NCI-H526 (cell line): Measurements from ENCODE around the gene SNX11.

Source experiments
- DNase-seq, 2 experiments: peaks; one replicate each; lab custom pipeline; 2025; lab: John Stamatoyannopoulos, UW

The SNX11 gene

DNA sequence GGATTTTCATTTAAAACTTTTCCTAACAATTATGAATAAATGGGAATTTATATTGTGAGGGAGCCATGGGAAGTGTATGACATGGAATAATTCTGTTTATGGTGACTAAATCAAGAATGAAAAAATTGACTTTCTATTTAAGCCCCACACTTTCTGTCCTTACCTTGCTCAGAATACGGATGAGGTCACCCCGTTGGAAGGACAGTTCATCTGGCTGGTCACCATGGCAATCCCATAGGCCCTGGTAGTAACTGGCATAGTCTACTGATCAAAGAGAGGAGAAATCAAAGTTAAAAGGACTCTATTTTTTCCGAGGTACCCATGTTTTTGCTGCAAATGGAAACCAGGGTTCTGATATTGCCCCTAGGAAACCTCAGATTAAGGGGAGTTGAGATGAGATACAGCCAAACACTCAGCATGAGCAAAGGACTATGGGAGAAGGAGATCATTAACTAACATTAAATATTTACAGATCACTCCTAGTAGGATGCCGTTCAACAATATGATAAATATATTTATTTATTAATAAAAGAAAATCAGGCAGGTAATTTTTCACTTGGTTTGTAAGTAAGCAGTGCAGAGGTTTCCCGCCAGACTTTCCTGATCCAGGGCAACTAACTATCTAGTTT is 54.9 kb downstream of the SNX11 start:
- no peak for DNase-seq

DNA sequence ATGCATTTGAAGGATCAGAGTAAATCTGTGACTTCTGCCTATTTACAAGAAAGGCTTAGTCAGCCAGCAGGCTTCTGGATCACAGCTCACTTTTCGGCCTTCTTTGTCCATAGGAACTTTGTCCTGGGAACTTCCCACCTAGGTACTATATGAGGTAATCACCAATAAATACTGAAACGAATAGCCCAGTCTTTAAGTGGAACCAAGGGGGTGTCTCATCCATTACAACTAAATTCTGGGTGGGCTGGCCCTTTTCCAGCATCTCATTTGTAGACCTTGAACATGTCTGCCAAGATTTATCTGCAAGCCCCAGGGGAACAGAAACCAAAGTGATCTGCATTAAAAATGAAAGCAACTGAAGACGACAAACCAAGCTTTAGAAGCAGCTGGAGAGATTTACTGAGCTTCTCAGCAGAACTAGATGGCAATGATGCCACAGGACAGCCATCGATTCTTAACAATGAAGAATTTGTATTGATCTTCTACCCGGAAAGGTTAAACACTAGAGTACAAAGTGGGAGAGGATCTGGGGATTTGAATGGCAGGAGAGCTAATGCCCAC is 55.5 kb downstream of the SNX11 start:
- DNase-seq, result no peak

DNA sequence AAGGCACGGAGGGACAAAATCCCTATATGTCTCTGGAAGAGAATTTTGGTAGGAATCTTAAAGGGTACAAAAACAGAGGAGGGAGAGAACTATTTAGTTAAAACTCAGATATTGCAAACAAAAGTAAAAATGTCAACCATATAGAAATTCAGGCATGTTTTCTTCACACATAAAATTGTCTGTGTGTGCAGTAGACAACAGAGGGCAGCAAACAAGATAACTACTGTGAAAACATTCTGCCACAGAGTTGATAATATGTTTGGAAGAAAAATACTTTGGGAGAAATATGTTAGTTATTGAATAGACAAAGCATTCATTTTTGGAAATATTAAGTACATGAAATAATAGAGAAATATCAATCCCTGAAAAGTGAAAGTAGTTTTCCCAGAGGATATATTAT is 56.2 kb downstream of the SNX11 start:
- no peak for DNase-seq

DNA sequence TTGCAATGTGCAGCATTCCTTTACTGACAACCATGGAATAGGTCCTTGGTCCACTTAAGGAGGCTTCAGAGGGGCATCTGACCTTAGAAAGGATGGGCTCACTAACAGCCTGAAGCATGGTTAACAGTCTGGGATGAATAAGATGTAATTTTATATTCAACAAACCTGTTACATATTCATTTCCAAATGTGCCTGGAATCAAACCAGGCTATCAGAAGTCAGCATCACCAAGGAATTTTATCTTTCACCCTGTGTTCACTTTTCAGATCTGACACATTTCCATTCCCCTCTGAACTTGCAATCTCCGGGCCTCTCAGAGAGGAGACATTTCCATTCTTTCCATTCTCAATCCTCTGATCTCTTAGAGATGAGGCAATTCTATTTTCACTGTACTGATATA is 62.4 kb downstream of the SNX11 start:
- no peak for DNase-seq
